Ovary (tissue), 9 donors: ENCODE results near the gene UGDH. TPM values are rescaled to one million over a fixed set of nuclear protein-coding genes. Genes with fewer than 3 reads are reported as not detected.
"Not testable (repeated sequence)": the region's sequence is repeated elsewhere in the genome, so short reads cannot be mapped to it uniquely, and the experiment has no call there.

ENCODE experiments used
- DNase-seq, 5 donors: peaks; one replicate each; pipeline ENCODE4 v3.0.0-alpha.2; 2019 to 2020
- H3K27ac ChIP-seq, 2 donors: fragments of 200-600 bp; one replicate each; pipeline versions ENCODE4 v1.5.1 to v1.8.0; 2019 to 2022
- H3K27me3 ChIP-seq: fragments of 200-600 bp; one replicate; pipeline ENCODE4 v1.8.0; 2022
- H3K36me3 ChIP-seq: fragments of 200-600 bp; sonication (generic); one replicate; pipeline ENCODE4 v1.5.1; 2019
- H3K4me1 ChIP-seq: one replicate; pipeline ENCODE4 v1.8.1; 2013; ENCODE audit warnings: mild to moderate bottlenecking, moderate library complexity; ENCODE audit not compliant: insufficient read depth
- H3K4me3 ChIP-seq: fragments of 200-600 bp; sonication (generic); one replicate; pipeline ENCODE4 v1.5.1; 2017
- H3K9me3 ChIP-seq, 2 donors: fragments of 200-600 bp in 1 of 2; sonication (generic) in 1 of 2; one replicate each; pipeline versions ENCODE4 v1.5.1 to v1.8.1; 2013 to 2019; ENCODE audit warnings: mild to moderate bottlenecking in 1 of 2, moderate library complexity in 1 of 2
- EP300 ChIP-seq: sonication (generic); formaldehyde crosslinking; IDR thresholded peaks from one replicate; pipeline ENCODE4 v1.6.1; 2017; ENCODE audit warnings: antibody characterized with exemption
- POLR2A ChIP-seq: fragments of 450-650 bp; IDR thresholded peaks from one replicate; pipeline ENCODE4 v1.6.1; 2017; ENCODE audit warnings: antibody characterized with exemption, mild to moderate bottlenecking, moderate library complexity
- WGBS, 3 donors: extraction: QIAGEN DNeasy Blood & Tissue Kit in 1 of 3; methylation state at CpG; one replicate each; pipeline versions ENCODE4 v1.1.5 to v1.1.7; 2013 to 2017; 5-methylcytosine and 5-hydroxymethylcytosine counted together
- intact Hi-C, 4 donors: fragments of 100-400 bp; cut with DNase I; formaldehyde crosslinking; loops; one replicate each; pipeline versions ENCODE4 v1.11.0 to v1.15.1; 2022 to 2023
- polyA plus RNA-seq, 2 donors: library from polyadenylated mRNA; stranded (reverse); fragments of 200-250 nt in 1 of 2; fragments of 350-450 nt in 1 of 2; fragmentation: Illumina TruSeq in 1 of 2; extraction: RNeasy Lipid Tissue Mini Kit (QIAGEN cat#74804) in 1 of 2; gene quantifications; one replicate each; pipeline ENCODE4 v1.2.3, GENCODE V29; 2013 to 2014
- total RNA-seq, 7 donors: library from RNA; depleted of rRNA in 2 of 7; stranded (reverse); fragments of >200 nt in 2 of 7; fragmentation: NEBNext Ultra II Directional in 3 of 7; extraction: Animal tissue kit (Norgen Biotek cat#: 25700) in 3 of 7; gene quantifications; one replicate each; pipeline versions ENCODE4 v1.1.0 to v1.2.4, GENCODE V29; 2016 to 2023
- TF ChIP-seq, protein P1 (sequence below), 3 donors: fragments of 450-650 bp in 2 of 3; fragments of 200-600 bp in 1 of 3; IDR thresholded peaks; one replicate each; pipeline versions ENCODE4 v1.5.1 to v1.8.0; 2016 to 2022; ENCODE audit warnings: antibody characterized with exemption in 3 of 3, mild to moderate bottlenecking in 1 of 3
- donor health status: DM: no; HTN: no; CAD: no; lungs with moderate emphysema.
- donor health status: DM: no; HTN: no; CAD: no.
- donor health status: Bipolar disorder and iron deficiency.
- donor health status: DM: yes; HTN: yes; CAD: no.
- donor health status: DM: no; HTN: no; CAD: no.
- donor health status: DM: yes; HTN: yes; CAD: no.

UGDH gene
- total and polyA plus RNA-seq, 9 donors = 18.3 to 106 (median 66.4) TPM

DNA sequence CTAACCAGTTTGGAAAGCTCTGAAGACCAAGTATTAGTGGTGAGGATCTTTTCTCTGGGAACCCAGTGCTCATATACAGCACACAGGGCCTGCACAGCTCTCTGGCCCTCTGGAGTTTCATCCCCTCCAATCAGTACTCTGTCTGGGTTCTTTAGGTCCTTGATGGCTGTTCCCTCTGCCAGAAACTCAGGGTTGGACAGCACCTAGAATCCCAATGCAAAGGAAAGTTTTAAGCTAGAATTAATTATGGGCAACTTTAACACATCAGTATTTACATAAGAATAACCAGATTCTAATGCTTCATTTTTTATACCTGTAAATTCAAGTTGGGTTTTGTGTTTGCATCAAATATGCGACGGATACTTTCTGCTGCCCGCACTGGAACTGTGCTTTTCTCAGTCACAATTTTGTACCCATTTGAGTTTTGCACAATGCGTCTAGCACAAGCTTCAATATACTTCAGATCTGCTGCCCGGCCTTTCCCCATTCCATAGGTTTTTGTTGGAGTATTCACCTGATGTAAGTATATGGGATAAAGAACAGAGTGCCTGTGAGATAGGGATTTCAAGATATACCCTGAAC lies 16.8 kb downstream of the UGDH start:
- no peak for DNase-seq
- Histone ChIP-seq H3K4me1 (peaks cover 4% of the 10 kb centered on the region), H3K4me3 (no peak overlapping the region), H3K36me3 (no peaks in the 10 kb centered on the region), H3K27ac (no peak overlapping the region), H3K9me3 (no peaks in the 10 kb centered on the region), H3K27me3 (no peaks in the 10 kb centered on the region)
- TF ChIP-seq POLR2A = no peak
- no peak for TF ChIP-seq EP300
- TF ChIP-seq, protein P1, sequence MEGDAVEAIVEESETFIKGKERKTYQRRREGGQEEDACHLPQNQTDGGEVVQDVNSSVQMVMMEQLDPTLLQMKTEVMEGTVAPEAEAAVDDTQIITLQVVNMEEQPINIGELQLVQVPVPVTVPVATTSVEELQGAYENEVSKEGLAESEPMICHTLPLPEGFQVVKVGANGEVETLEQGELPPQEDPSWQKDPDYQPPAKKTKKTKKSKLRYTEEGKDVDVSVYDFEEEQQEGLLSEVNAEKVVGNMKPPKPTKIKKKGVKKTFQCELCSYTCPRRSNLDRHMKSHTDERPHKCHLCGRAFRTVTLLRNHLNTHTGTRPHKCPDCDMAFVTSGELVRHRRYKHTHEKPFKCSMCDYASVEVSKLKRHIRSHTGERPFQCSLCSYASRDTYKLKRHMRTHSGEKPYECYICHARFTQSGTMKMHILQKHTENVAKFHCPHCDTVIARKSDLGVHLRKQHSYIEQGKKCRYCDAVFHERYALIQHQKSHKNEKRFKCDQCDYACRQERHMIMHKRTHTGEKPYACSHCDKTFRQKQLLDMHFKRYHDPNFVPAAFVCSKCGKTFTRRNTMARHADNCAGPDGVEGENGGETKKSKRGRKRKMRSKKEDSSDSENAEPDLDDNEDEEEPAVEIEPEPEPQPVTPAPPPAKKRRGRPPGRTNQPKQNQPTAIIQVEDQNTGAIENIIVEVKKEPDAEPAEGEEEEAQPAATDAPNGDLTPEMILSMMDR (IDR thresholded peaks at IDR 0.05) = no peak
- intact Hi-C loops = no loop called here
- WGBS, 3 donors = 95 to 96% (median 96%) methylated on average over 5 of the region's 5 CpGs

DNA sequence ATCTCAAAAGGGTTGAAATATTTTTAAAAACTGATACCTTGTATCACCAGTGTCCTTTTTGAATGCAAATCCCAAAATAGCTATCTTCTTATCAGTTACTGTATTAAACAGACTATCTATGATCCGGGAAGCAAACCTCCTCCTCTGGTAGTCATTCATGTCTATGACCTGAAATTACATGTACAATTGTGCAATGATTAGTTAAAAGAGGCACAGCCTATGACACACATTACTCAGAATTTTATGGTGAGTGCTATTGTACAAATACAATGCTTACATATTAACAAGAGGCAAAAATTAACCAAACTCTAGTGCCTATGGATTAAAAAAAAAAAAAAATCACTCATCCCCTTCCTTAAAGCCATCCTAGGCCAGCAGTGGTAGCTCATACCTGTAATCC lies 21.7 kb downstream of the UGDH start:
- H3K4me3 ChIP-seq = no peak overlapping the region
- DNase-seq = no peak
- TF ChIP-seq EP300 = no peak
- TF ChIP-seq, protein P1 (IDR thresholded peaks at IDR 0.05) = no peak
- TF ChIP-seq POLR2A = no peak
- no peaks in the 10 kb centered on the region for H3K36me3 ChIP-seq
- no peaks in the 10 kb centered on the region for H3K27me3 ChIP-seq
- H3K4me1 ChIP-seq = peaks cover 2% of the 10 kb centered on the region
- 62 to 78% (median 64%) methylated on average over 1 of the region's 1 CpG for WGBS, 3 donors
- no peaks in the 10 kb centered on the region for H3K9me3 ChIP-seq
- intact Hi-C loops = no loop called here
- H3K27ac ChIP-seq = no peak overlapping the region

DNA sequence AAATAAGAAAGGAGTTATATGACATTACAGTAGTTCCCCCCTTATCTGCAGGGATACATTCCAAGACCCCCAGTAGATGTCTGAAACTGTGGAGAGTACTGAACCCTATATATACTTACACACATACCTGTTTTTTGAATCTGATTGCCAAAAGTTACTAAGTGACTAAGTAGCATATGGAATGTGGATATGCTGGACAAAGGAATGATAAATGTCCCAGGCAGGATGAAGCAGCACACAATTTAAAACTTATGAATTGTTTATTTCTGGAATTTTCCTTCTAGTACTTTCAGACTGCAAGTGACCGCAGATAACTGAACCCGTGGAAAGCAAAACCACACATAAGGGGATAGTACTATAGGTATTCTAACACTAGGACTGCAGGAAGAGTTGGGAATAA lies 22.7 kb downstream of the UGDH start:
- no peaks in the 10 kb centered on the region for H3K9me3 ChIP-seq
- intact Hi-C loops = no loop called here
- H3K36me3 ChIP-seq = no peaks in the 10 kb centered on the region
- 87 to 97% (median 96%) methylated on average over 2 of the region's 2 CpGs for WGBS, 3 donors
- no peak for DNase-seq
- H3K27me3 ChIP-seq = no peaks in the 10 kb centered on the region
- H3K4me1 ChIP-seq = peaks cover 2% of the 10 kb centered on the region
- TF ChIP-seq, protein P1 (IDR thresholded peaks at IDR 0.05) = no peak
- TF ChIP-seq EP300 (no peak), POLR2A (no peak)
- no peak overlapping the region for H3K4me3 ChIP-seq
- H3K27ac ChIP-seq = no peak overlapping the region

DNA sequence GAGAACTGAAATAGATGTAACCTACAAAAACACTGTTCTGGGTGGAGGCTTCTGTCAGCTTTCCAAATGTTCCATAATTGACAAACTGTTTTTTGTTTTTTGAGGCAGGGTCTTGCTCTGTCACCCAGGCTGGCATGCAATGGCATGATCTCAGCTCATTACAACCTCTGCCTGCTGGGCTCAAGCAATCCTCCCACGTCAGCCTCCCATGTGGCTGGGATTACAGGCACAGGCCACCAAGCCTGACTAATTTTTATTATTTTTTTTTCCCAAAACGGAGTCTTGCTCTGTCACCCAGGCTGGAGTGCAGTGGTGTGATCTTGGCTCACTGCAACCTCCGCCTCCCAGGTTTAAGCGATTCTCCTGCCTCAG lies 24.6 kb downstream of the UGDH start:
- H3K4me3 ChIP-seq, intact Hi-C loops, H3K36me3 ChIP-seq, DNase-seq, H3K4me1 ChIP-seq, H3K9me3 ChIP-seq, H3K27me3 ChIP-seq, H3K27ac ChIP-seq: not testable (repeated sequence)
- 83 to 90% (median 89%) methylated on average over 4 of the region's 4 CpGs for WGBS, 3 donors

DNA sequence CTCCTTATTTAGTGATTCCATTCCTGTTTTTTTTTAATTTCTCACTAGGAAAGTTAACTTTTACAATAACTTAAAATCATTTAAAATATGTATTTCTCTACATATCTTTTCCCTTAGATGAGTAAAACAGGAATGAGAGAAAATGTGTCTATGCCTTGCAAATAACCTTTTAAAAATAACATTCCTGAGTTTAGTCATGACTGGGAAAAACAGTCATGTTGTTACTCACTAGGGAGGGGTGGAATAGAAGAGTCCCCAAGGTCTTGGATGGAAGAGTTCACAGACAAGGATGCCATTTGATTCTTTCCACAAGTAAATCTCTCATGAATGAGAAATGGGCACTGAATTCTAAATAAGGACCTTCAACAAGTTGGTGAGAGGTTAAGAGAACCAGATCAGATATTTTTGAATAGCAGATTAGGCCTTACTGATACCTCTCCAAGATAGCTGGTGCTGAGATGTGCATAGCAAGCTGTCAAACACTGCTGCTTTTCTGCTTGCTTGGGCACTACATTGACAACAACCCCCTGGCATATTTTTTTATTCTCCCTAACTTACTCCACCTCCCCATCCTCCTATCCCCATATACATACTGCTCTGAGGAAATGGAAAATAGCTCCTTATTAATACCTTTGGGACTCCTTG lies 25.1 kb downstream of the UGDH start:
- Histone ChIP-seq H3K9me3 (no peaks in the 10 kb centered on the region), H3K4me1 (peaks cover 2% of the 10 kb centered on the region), H3K27me3 (no peaks in the 10 kb centered on the region), H3K36me3 (no peaks in the 10 kb centered on the region), H3K4me3 (no peak overlapping the region), H3K27ac (no peak overlapping the region)
- no peak for DNase-seq
- intact Hi-C loops = no loop called here
- TF ChIP-seq EP300 (no peak), POLR2A (no peak)
- TF ChIP-seq, protein P1 (IDR thresholded peaks at IDR 0.05) = no peak
